ENCODE results near the gene UACA.
"Not testable (repeated sequence)": the region's sequence is repeated elsewhere in the genome, so short reads cannot be mapped to it uniquely, and the experiment has no call there.

UACA gene

DNA sequence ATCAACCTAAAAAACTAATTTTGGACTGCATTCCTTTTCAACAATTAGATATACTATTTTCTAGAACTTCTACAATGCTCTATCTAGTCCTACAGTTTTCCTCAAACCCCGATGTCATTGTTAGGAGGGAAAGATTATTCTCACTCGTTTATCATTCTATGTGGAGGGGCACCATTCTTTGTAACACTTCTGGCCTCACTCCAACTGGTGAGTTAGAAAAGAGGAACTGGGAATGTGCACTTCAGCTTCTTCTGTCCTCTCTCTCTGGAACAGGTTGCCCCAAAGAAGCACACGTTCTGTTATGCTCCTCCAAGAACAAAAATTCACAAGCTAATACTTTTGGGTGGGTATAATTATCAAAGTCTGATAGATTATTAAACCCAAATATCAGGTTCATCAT is 137.9 kb downstream of the UACA start:
- DNase-seq (ENCODE audit: low read depth in 3 of 3) = no peak

DNA sequence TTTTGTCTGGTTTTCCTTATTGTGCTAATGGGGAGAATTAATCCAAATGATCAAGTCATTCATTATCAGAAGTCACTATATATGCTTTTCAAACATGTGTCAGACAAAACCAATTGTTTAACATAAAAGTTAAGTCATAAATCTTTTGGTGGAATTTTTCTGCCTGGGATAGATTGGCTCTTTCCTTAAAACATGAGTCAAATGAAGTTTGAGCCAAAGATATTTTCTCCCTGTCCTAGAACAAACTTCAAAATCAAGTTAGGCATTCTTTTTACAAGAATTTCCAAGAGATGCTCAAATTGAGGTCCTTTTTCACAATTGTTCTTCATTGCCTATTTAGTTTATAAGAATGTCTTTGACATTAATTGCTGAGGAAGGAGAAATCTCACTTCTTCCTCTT is 138.3 kb downstream of the UACA start:
- DNase-seq (ENCODE audit: low read depth in 3 of 3) = no peak

DNA sequence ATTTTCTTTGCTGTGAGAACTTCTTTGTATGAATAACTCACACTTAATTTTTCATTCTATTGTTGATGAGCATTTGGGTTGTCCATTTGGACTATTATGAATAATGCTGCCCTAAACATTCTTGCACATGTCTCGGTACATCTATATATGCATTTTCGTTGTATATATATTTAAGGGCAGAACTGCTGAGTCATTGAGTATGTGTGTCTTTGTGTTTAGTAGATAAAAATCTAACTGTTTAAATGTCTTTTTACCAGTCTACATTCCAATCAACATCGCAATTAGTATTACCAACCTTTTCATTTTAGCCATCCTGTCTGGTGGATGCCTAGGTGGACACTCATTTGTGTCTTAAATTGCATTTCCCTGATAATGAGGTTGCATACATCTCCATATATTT is 144.4 kb downstream of the UACA start:
- DNase-seq (ENCODE audit: low read depth in 3 of 3) = no peak

DNA sequence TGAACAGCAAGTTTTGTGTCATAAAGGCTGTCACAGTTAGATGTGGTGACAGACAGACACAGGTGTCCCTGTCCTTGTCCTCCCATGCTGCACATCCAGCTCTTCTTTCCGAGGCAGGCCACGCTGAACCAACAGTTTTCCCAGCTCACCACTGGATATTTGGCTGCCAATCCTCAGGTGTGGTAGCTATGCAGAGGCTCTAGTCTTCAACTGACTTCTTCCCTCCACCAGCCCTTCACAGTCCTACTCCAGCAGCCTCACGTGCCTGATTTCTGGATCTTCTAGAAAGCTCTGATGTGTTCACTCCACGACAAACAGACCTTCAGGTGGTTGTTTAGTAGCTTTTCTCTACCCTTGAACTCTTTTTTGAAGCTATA is 145.5 kb downstream of the UACA start:
- DNase-seq (ENCODE audit: low read depth in 3 of 3) = no peak

DNA sequence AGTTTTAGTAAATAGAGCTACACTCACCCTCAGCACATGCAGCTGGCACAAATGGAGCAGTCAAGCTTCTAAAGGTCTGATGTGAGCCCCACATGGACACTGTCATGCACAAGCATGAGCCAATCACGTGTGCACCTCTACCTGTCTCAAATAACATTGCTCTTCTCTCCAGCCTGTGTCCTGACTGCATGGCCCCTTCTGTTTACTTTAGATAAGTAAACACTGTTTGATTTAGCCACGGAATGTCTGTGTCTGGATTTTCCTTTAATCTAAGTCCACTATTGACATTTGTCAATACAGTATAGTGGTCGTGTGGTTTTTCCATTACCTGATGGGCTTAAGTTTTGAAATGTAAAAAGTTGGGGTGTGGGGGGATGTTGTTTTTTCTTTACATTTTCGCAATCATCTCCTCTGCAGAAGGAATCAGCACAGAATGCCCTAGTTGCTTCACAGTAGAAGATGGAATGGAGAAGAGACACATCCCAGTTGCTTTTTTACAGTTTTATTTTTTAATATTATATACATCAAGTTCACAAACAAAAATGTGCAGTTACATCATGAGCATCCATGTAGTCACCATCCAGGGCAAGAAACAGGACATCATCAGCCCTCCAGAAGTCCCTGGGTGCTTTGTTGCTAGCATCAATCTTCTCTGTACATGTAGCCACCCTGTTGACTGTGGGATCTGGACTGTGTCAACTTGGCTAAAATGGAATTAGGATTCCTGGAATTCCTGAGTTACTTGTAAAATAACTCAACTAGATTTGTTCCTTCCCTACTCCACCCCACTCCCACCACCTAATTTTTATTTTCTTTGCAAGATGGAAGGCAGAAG is 146.1 kb downstream of the UACA start:
- DNase-seq (ENCODE audit: low read depth in 3 of 3) = no peak

DNA sequence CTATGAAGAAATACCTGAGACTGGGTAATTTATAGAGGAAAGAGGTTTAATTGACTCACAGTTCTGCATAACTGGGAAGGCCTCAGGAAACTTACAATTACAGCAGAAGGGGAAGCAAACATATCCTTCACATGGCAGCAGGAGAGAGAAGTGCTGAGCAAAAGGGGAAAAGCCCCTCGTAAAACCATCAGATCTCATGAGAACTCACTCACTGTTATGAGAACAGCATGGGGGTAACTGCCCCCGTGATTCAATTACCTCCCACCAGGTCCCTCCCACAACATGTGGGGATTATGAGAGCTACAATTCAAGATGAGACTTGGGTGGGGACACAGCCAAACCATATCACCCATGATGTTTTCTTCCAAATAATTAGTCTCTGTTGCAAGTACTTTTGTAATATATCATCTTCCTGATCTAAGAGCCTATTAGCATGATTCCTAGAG is 147.0 kb downstream of the UACA start:
- DNase-seq (ENCODE audit: low read depth in 3 of 3) = not testable (repeated sequence)

DNA sequence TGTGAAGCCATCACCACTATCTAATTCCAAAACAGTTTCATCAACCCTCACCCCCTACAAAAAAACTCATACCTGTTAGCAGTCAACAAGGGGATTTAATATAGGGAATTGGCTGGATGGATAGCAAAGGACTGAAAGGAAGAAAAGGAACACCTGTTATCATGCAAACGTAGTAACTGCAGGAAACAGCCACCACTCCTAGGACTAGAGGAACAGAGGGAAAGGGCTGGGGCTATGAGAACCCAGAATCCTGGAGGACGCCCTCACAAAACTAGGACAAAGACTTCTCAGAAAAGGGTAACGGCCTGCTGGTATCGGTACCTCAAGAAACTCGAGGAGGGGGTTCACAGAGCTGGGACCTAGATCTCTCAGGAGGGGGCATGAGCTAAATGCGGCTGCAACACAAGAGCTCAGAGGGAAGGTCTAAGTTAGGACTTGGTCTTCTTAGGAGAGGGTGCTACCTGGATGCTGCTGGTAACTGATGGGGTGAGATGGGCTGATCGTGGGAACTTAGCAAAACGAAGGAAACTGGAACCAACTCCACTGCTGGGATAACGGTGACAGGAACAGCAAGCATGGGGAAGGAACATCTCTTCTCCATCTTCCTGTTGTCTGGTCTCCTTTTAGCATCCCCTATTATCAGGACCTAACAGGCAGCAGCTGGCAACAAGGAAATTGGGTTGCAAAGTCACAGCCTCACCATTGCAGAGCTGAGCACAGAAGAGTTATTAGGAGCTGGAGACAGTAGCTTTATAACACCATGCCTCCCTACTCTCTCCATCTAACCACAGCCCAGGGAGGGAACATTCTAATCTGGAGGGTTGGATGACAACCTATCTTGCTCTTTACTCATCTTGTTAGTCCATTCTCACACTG is 147.7 kb downstream of the UACA start:
- DNase-seq (ENCODE audit: low read depth in 3 of 3) = no peak

DNA sequence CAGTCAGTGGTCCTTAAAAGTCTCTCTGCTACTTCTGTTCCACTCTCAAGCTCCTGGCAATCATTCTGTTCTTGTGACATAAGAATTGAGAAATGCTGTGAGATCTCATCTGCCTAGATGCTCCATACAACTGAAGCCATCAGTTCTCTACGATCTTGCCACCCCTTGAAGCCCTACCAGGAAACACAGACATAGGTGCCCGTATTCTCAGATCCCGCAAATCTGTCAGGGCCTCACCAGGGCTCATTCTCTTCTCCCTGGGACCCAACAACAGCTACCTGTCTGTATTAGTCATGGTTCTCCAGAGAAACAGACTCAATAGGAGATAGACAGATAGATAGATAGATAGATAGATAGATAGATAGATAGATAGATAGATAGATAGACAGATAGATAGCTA is 149.1 kb downstream of the UACA start:
- DNase-seq (ENCODE audit: low read depth in 3 of 3) = no peak

DNA sequence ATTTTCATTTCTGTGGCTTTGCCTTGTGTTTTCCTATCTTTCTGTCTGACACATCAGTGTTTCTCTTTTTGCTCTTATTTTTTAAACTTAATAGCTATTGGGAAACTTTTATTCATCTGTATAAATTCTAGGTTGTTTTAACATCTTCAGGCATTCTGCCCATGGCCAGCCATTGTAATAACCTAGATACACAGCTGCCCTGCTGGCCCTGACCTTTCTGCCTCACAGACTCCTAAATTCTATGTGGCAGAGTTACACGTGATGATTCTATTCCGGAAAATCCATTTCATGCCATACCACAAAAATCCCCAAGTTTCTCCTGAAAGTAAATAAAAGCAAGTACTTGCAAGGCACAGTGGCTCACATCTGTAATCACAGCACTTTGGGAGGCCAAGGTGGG is 150.1 kb downstream of the UACA start:
- DNase-seq (ENCODE audit: low read depth in 3 of 3) = no peak

DNA sequence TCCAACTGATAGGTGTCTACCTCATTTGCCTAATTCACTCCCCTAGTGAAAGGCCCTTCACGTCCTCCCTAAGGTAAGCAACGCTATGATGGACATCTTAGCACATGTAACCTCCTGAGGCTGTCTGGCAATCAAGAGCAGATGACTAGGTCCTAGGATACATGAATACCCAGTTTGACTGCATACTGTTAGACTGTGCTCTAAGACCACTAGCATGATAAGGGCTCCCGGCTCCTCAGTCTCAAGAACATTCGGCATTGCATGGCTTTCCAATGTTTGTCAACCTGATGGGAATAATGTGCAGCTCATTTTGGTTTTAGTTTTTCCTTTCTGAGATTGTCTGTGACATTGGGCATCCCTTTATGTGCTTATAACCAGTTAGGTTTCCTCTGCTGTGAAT is 152.1 kb downstream of the UACA start:
- DNase-seq (ENCODE audit: low read depth in 3 of 3) = no peak

DNA sequence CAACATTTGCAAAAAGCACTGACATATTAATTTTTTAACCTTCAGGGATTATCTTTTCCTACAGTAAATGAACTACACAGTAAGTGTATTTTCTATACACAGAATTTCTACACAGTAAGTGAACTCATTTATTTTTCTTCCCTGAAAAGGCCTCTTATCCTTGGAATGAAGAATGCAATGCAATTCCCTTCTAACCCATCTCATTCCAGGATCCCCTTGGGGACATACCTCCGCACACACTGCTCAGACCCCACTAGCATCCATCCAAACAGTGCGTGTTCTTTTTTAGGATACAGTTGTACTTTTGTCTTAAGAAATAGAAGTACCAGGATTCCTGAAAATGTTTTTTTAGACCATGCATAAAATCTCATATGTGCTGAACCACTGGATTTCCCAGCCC is 152.8 kb downstream of the UACA start:
- no peak for DNase-seq (ENCODE audit: low read depth in 3 of 3)

DNA sequence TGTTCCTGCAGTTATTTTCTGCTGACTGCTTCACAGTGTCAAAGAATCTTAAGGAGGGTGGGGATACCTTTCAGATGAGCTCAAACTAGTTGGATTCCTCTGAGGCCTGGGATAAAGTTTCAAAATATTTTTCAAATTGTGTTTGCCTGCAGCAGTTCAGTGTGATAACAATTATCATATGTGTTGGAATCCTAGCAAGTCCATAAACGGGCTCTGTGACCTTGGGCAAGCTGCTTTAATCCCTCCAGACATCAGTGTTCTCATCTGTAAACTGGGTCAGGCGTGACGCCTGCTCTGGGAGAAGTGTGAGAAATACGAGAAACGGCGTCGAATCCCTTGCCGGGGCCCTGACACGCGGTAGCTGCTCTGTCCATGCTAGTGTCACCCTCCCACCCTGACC is 153.5 kb downstream of the UACA start:
- DNase-seq (ENCODE audit: low read depth in 3 of 3) = no peak

DNA sequence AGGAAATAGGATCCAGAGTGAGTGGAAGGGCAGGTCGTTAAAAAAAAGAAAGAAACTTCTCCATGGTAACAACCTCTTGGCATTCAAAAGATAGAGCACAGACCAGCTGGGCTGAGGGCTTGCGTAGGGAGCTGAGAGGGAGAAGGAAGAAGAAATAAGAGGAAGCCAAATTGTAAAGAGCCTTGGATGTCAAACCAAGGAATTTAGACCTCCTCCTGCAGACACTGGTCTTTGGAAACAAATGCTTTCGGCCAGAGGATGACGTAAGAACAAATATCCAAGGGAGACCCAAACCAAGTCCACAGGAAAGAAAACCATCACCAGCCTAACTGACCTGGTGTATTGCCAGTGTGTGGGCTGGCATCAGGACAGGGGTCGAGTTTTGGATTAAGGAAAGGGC is 155.2 kb downstream of the UACA start:
- no peak for DNase-seq (ENCODE audit: low read depth in 3 of 3)

DNA sequence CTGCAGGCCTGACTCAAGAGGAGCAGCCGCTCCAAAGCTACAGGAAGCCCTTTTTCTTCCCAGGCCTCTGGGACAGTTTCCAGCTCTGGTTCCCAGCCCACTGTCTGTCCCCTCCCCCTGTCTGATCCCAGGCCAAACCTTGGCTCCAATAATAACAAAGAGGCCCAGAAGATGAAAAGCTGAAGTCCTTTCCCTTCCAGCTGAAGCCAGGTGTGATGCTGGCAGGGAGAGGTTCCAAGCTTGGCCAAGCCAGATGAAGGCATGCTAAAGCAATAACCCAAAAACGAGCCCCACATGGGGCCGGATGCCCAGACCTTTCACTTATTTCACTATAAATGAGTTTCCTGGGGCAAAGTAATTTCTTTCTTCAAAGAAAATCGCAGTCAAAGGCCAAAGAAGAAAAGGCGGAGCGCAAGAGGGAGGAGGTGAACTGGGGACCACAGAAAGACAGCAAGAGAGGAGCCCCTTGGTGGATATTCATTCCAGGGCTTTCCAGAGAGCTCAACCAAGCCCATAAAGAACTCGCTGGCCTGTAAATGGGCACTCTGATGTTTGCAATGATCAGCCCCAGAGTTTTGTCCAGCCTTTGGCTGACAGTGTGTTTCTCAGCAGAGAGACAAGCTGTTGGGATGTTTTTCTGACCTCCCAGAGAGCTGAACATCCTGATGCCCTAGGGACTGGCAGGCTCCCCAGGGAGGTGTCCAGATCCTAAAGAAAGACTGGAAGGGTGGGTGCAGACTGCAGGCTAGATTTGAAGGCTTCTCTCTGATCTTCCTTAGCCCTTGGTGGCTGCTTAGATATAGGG is 157.6 kb downstream of the UACA start:
- DNase-seq (ENCODE audit: low read depth in 3 of 3) = no peak

DNA sequence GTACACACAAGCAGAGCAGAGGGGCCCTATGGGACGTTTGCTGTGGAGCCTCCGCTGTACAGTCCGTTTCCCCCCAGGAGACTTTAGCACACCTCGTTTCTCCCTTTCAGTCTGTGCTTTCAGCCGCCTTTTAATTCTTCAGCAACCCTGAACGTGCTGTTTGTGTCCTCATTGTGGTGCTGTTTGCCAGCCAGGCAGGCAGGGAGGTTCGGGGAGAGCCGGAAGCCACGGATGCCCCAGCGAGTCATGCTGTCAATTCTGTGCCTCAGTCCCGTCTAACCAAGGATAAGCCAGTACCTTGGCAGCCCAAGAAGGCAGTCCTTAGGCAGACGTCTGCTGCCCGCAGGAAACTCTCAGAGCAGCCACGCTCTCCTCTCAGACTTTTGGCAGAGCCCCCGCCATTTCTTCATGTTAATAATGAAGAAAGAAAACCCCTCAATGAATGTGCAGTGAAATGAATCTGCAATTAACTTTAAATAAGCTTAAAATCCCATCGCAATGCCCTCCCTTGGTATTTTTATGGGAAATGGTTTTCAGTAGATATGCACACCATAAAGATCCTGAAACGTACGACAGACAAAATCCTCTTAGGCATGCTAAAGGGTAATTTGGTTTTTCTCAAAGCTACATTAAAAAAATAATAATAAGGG is 158.6 kb downstream of the UACA start:
- DNase-seq (ENCODE audit: low read depth in 3 of 3) = no peak
